Prostate gland (tissue), 2 donors: ENCODE results near the gene C6orf132.

Source experiments
- CTCF ChIP-seq, 4 experiments: fragments of 200-600 bp in 2 of 4; fragments of 450-650 bp in 2 of 4; sonication (generic) in 2 of 4; IDR thresholded peaks; 1 replicate in 3 of 4; 2 replicates in 1 of 4; pipeline ENCODE4 v1.5.1; 2016 to 2019; ENCODE audit warnings: antibody characterized with exemption in 4 of 4, mild to moderate bottlenecking in 2 of 4, moderate library complexity in 2 of 4
- POLR2A ChIP-seq: fragments of 450-650 bp; IDR thresholded peaks from one replicate; pipeline ENCODE4 v1.6.1; 2016; ENCODE audit warnings: antibody characterized with exemption, mild to moderate bottlenecking
- POLR2AphosphoS5 ChIP-seq: sonication (generic); formaldehyde crosslinking; IDR thresholded peaks from one replicate; pipeline ENCODE4 v1.6.1; 2017; ENCODE audit warnings: antibody characterized with exemption

GRCh38 chr6:42103753-42104094 lies 38.7 kb downstream of the C6orf132 start:
- TF ChIP-seq POLR2A: no peak
- no peak for TF ChIP-seq CTCF (IDR thresholded peaks at IDR 0.05)
- TF ChIP-seq POLR2AphosphoS5: no peak
